Naive thymus-derived CD8-positive, alpha-beta T cell (primary cell): ENCODE data around the gene CDC42BPG. TPM values are rescaled to one million over a fixed set of nuclear protein-coding genes. Genes with fewer than 3 reads are reported as not detected.

Source experiments
- ATAC-seq, 2 donors: fragments of 150-1000 bp; cut with Tn5 transposase in 1 of 2; sonication (Bioruptor Pico), chemical (Tn5 transposase) in 1 of 2; 1 replicate in 1 of 2; 2 replicates in 1 of 2; pipeline ENCODE4 v1.10.0; 2021; ENCODE audit warnings: mild to moderate bottlenecking in 2 of 2, moderate library complexity in 2 of 2
- POLR2A ChIA-PET: fragments of 350-600 bp; sonication (Branson Sonifier 250); formaldehyde crosslinking; loops from one replicate; lab custom pipeline; 2021; ENCODE audit warnings: antibody characterized with exemption; lab: Charles Lee
- DNase-seq, 10 donors: peaks; one replicate each; pipeline versions ENCODE4 v3.0.0 to v3.0.0-alpha.2; 2020 to 2022
- H3K27ac Mint-ChIP-seq, 10 donors: one replicate each; pipeline ENCODE4 v1.8.0; 2020 to 2022; ENCODE audit warnings: mild to moderate bottlenecking in 10 of 10, mixed read lengths in 10 of 10, moderate library complexity in 4 of 10, inconsistent platforms in 1 of 10
- H3K27me3 Mint-ChIP-seq, 5 donors: one replicate each; pipeline ENCODE4 v1.8.0; 2021 to 2022; ENCODE audit warnings: mixed read lengths in 5 of 5
- H3K36me3 Mint-ChIP-seq, 3 donors: one replicate each; pipeline ENCODE4 v1.8.0; 2020 to 2022; ENCODE audit warnings: mixed read lengths in 3 of 3, mild to moderate bottlenecking in 2 of 3, inconsistent platforms in 1 of 3
- H3K4me1 Mint-ChIP-seq, 4 donors: one replicate each; pipeline ENCODE4 v1.8.0; 2021 to 2022; ENCODE audit warnings: mixed read lengths in 4 of 4
- H3K4me3 Mint-ChIP-seq, 10 donors: one replicate each; pipeline ENCODE4 v1.8.0; 2020 to 2022; ENCODE audit warnings: mild to moderate bottlenecking in 10 of 10, mixed read lengths in 10 of 10, moderate library complexity in 6 of 10, inconsistent platforms in 1 of 10
- H3K9me3 Mint-ChIP-seq, 9 donors: one replicate each; pipeline ENCODE4 v1.8.0; 2020 to 2022; ENCODE audit warnings: mixed read lengths in 9 of 9, mild to moderate bottlenecking in 3 of 9, inconsistent platforms in 1 of 9, moderate library complexity in 1 of 9
- polyA plus RNA-seq, 3 donors: library from polyadenylated mRNA; unstranded; fragments of 300-500 nt; fragmentation: Illumina TruSeq; gene quantifications; one replicate each; pipeline ENCODE4 v1.2.3, GENCODE V29; 2021
- total RNA-seq, 8 experiments: library from RNA in 2 of 8; stranded (reverse) in 2 of 8; gene quantifications; one replicate each; pipeline ENCODE4 v1.2.3 and lab custom pipeline; 2021 to 2026

CDC42BPG gene
- total and polyA plus RNA-seq, 5 experiments from 2014 or later = 0.09 to 10.3 (median 0.38) TPM

GRCh38 chr11:64804346-64805210 lies 39.9 kb downstream of the CDC42BPG start:
- Mint-ChIP-seq H3K27ac (peak overlapping the region in 8 of 10 donors; percentile 79 to 95 (median 92)), H3K36me3 (peaks cover 0 to 32% (median 11%) of the 10 kb centered on the region in 3 donors), H3K9me3 (no peaks in the 10 kb centered on the region), H3K4me1 (peaks cover 24 to 53% (median 50%) of the 10 kb centered on the region in 4 donors), H3K27me3 (no peaks in the 10 kb centered on the region), H3K4me3 (peak overlapping the region; percentile 81 to 91 (median 87))
- POLR2A ChIA-PET = interaction anchor here (0.5 to 7.3 kb wide), 8 partner anchors 9 to 313 kb away, joined by 3 to 135 read pairs (median 27); partner anchors contain the start of genes RASGRP2, SF1 and ZNHIT2
- DNase-seq = no peak
- ATAC-seq = no peak

DNA sequence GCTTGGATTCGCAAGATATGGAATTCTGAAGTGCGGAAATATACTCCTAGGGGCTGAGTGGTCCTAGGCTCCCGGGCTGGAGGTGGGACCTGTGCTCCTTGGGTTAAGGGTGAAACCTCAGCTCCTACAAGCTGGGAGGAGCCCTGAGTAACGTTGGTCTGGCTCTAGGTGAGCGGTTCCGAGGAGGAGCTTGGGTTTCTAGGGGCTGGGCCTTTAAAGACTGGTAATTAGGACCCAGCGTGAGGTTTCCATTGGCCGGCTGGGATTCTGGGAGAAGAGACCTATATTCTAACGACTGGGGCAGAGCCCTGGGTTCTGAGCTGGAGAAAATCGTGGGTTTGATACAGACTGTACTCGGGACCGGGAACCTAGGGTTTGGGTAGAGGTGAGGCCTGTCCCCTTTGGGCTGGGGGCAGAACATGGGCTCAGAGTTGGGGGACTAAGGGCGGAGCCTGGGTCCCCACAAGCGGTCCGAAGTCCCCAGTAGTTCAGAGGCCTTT lies 40.6 kb downstream of the CDC42BPG start:
- Mint-ChIP-seq H3K9me3 (no peaks in the 10 kb centered on the region), H3K36me3 (peaks cover 0 to 35% (median 11%) of the 10 kb centered on the region in 3 donors), H3K27ac (peak overlapping the region; percentile 79 to 95 (median 92)), H3K4me1 (peaks cover 20 to 51% (median 47%) of the 10 kb centered on the region in 4 donors), H3K4me3 (peak overlapping the region; percentile 81 to 91 (median 87)), H3K27me3 (no peaks in the 10 kb centered on the region)
- POLR2A ChIA-PET = interaction anchor here (0.5 to 7.3 kb wide), 11 partner anchors 10 to 314 kb away, joined by 3 to 135 read pairs (median 8); partner anchors contain the start of genes CDC42BPG, RASGRP2, SF1 and ZNHIT2
- DNase-seq (no peak), ATAC-seq (no peak)

DNA sequence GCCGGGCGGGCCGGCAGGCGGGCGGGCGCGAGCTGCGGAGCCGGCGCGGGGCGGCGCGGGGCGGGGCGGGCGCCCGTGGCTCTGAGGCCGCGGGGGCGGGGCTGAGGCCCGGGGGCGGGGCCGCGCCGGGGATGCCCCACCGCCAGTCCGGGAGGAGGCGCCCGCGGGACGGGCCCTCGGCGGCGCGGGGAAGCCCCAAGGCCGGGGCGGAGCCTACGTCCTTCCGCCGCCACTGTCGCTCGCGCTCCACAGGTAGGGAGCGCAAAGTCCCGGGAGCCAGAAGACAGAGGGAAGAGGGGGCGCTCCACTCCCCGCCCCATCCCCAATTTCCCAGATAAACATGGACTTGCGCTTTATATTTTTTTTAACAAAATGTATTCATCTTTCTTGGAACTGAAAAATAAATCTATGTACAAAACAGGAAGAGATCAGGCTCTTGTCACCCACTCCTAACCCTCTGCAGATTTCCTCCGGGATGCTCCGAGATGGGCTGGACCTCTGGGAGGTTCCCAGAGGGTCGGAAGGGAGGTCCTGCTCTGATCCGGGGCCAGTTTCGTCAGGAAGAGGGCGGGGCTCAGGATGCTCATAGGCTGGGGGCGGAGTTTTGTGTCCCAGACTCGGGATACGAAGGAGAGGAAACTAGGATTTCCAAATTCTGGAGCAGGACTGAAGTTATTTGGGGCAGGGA lies 41.2 kb downstream of the CDC42BPG start, which contains the start of gene MAP4K2:
MAP4K2 (minus strand) TSS at position 57 of the 688 bp plus-strand sequence. CDS start 65 bp downstream, outside the sequence.
- H3K36me3 Mint-ChIP-seq = peaks cover 0 to 37% (median 11%) of the 10 kb centered on the region in 3 donors
- H3K4me1 Mint-ChIP-seq = peaks cover 22 to 52% (median 46%) of the 10 kb centered on the region in 4 donors
- ATAC-seq (peak; percentile 86 to 89), DNase-seq (peak; percentile 72 to 95 (median 84))
- H3K27me3 Mint-ChIP-seq = no peaks in the 10 kb centered on the region
- POLR2A ChIA-PET = interaction anchor here (0.6 to 7.3 kb wide), 17 partner anchors 8 to 314 kb away, joined by 3 to 135 read pairs (median 6); partner anchors contain the start of genes CDC42BPG, EHD1, MEN1 and RASGRP2
- H3K4me3 Mint-ChIP-seq = peak within 1 kb of the TSS; percentile 81 to 91 (median 87)
- peak within 1 kb of the TSS; percentile 79 to 95 (median 92) for H3K27ac Mint-ChIP-seq
- no peaks in the 10 kb centered on the region for H3K9me3 Mint-ChIP-seq

- Mint-ChIP-seq H3K27me3 (no peaks in the 10 kb centered on the region), H3K4me1 (peaks cover 19 to 49% (median 41%) of the 10 kb centered on the region in 4 donors), H3K36me3 (peaks cover 0 to 38% (median 11%) of the 10 kb centered on the region in 3 donors), H3K4me3 (peak overlapping the region; percentile 73 to 89 (median 81)), H3K27ac (peak overlapping the region; percentile 68 to 93 (median 88)), H3K9me3 (no peaks in the 10 kb centered on the region)
- DNase-seq = peak in 5 of 10 donors; percentile 24 to 50 (median 40)
- POLR2A ChIA-PET = interaction anchor here (0.6 to 7.3 kb wide), 20 partner anchors 8 to 315 kb away, joined by 3 to 135 read pairs (median 6); partner anchors contain the start of genes CDC42BPG, EHD1, MEN1 and RASGRP2
- peak; percentile 47 to 61 for ATAC-seq
Observed at GRCh38 chr11:64802370-64803157, 41.9 kb downstream of the CDC42BPG start.

DNA sequence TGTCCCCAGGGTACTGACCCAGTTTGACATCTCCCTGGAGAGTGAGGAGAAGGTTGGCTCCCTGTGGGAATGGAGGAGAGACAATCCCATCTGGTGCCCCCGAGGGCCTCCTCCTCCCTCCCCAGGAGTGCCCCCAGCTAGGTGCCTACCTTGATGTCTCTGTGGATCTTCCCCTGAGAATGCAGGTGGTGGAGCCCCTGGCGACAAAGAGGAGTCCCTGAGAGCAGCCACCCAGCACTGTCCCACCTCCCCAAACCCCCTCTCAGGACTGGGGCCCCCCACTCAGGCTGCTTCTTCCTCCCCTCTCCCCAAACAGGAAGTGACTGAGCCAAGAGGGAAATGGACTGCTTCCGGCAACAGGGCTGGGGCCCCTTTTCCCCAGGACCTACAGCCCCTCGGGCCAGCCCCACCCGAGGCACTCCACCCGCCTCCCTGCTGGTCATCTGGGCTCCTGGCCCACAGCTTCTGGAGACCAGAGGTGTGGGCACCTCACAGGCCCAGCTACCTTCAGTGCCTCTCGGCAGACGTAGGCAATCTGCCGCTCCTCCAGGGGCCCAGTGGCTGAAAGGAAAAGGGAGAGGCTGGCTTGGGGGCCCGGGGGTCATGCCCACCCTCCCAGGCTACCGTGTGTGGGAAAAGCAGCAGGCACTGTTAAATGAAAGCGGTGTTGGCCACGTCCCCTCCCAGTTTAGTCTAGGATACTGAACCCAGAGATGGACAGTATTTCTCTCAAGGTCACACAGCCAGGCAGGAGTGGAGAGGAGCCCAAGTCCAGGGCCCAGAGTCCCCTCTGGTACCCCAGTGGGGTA lies 42.7 kb downstream of the CDC42BPG start:
- H3K9me3 Mint-ChIP-seq = no peaks in the 10 kb centered on the region
- ATAC-seq = no peak
- H3K27me3 Mint-ChIP-seq = no peaks in the 10 kb centered on the region
- peaks cover 16 to 45% (median 40%) of the 10 kb centered on the region in 4 donors for H3K4me1 Mint-ChIP-seq
- DNase-seq = peak in 1 of 10 donors; percentile 53
- peak overlapping the region; percentile 73 to 89 (median 81) for H3K4me3 Mint-ChIP-seq
- H3K27ac Mint-ChIP-seq = peak overlapping the region; percentile 68 to 93 (median 88)
- H3K36me3 Mint-ChIP-seq = peaks cover 0 to 35% (median 8%) of the 10 kb centered on the region in 3 donors
- POLR2A ChIA-PET = interaction anchor here (0.6 to 7.3 kb wide), 14 partner anchors 8 to 77 kb away, joined by 4 to 135 read pairs (median 8); partner anchors contain the start of genes CDC42BPG, EHD1, MEN1 and RASGRP2

DNA sequence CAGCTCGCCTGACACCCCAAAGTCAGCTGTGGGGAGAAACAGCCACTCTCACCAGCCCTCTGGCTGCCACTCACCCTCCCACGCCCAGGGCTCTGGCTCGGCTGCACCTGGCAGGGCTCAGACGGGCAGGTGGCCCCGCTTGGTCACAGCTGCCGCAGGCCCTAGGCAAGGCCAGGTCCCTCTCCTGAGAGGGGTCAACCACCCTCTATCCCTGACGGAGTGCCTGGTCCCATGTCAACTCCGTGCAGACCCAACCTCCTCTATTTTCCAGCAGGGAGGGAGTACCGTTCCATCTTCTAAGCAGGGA lies 43.3 kb downstream of the CDC42BPG start:
- Mint-ChIP-seq H3K27me3 (no peaks in the 10 kb centered on the region), H3K4me1 (peaks cover 14 to 51% (median 39%) of the 10 kb centered on the region in 4 donors), H3K4me3 (peak overlapping the region; percentile 73 to 89 (median 81)), H3K9me3 (no peaks in the 10 kb centered on the region), H3K36me3 (peaks cover 0 to 34% (median 4%) of the 10 kb centered on the region in 3 donors), H3K27ac (peak overlapping the region; percentile 68 to 92 (median 87))
- ATAC-seq = no peak
- POLR2A ChIA-PET = interaction anchor here (0.6 to 7.3 kb wide), 9 partner anchors 9 to 62 kb away, joined by 3 to 135 read pairs (median 19); partner anchors contain the start of genes MEN1, RASGRP2 and SF1
- no peak for DNase-seq

DNA sequence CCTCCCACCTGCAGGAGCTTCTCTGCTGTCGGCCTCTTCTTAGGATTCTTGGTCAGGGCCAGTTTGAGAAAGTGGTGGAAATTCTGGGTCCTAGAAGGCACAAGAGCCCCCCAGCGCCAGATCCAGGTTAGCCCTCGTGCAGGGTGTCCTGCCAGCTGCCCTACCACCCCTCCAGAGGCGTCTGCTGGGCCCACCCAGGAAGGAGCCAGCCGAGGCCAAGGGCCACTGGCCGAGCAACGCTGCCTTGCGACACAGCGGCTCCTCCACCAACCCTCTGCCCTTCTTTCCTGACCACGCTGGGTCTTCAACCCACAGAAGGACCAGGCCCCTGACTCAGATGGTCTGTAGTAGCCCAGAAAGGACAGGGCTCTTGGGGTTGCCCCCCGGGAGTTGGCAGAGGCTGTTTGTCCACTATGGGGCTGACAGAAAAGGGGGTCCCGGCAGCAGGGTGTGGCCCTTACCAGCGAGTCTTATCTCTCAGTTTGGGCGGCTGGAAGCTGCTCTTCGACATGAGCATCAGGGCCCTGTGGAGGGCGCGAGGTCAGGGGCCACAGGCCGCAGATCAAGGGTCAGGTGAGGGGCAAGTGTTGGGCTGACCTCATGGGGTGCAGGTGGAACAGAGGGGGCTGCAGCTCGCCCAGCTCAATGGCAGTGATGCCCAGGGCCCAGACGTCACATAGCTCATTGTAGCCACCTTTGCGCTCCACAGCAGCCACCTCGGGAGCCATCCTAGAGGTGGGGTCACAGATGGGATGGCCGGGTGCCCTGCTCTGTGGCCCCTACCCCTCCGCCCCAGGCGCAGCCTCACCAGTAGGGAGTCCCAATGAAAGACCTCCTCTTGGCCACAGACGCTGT lies 43.9 kb downstream of the CDC42BPG start:
- Mint-ChIP-seq H3K9me3 (no peaks in the 10 kb centered on the region), H3K4me1 (peaks cover 11 to 55% (median 42%) of the 10 kb centered on the region in 4 donors), H3K27me3 (no peaks in the 10 kb centered on the region), H3K4me3 (peak overlapping the region; percentile 4 to 89 (median 78)), H3K27ac (peak overlapping the region; percentile 68 to 92 (median 86)), H3K36me3 (peaks cover 0 to 34% (median under 1%) of the 10 kb centered on the region in 3 donors)
- ATAC-seq = no peak
- POLR2A ChIA-PET = interaction anchor here (0.7 to 7.3 kb wide), 10 partner anchors 9 to 311 kb away, joined by 3 to 135 read pairs (median 14); partner anchors contain the start of genes MEN1, PYGM, RASGRP2 and SF1
- DNase-seq = no peak

GRCh38 chr11:64799623-64800302 lies 44.7 kb downstream of the CDC42BPG start:
- no peak for ATAC-seq
- Mint-ChIP-seq H3K27me3 (no peaks in the 10 kb centered on the region), H3K36me3 (peaks cover 0 to 39% (median 0%) of the 10 kb centered on the region in 3 donors), H3K4me3 (peak overlapping the region in 5 of 10 donors; percentile 46 to 81 (median 58)), H3K9me3 (no peaks in the 10 kb centered on the region), H3K4me1 (peaks cover 12 to 58% (median 46%) of the 10 kb centered on the region in 4 donors), H3K27ac (peak overlapping the region in 8 of 10 donors; percentile 59 to 88 (median 75))
- peak in 1 of 10 donors; percentile 55 for DNase-seq
- POLR2A ChIA-PET = interaction anchor here (0.8 to 7.3 kb wide), 9 partner anchors 9 to 311 kb away, joined by 3 to 135 read pairs (median 19); partner anchors contain the start of genes MEN1, PYGM, RASGRP2 and SF1

DNA sequence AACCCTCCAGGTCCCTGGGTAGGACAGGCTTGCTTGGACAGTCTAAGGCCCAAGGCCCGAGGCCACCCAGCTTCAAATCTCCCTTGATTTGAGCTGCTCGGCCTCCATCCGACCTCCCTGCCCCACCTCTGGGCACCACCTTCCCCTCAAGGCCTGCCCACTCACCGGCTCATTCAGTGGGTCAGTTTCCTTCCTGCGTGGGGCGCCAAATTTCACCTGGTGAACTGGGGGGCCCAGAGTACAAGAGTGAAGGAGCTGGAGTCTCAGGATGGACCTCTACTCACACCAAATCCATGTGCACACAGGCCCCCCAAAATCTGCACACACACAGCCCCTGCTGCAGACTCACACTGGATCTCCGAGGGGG lies 45.2 kb downstream of the CDC42BPG start:
- H3K4me3 Mint-ChIP-seq = peak overlapping the region in 2 of 10 donors; percentile 69 to 81
- H3K27me3 Mint-ChIP-seq = no peaks in the 10 kb centered on the region
- peak in 1 of 10 donors; percentile 49 for DNase-seq
- POLR2A ChIA-PET = interaction anchor here (0.8 to 7.3 kb wide), 7 partner anchors 8 to 66 kb away, joined by 3 to 135 read pairs (median 46); partner anchors contain the start of genes MEN1, PYGM, RASGRP2 and SF1
- peaks cover 16 to 62% (median 50%) of the 10 kb centered on the region in 4 donors for H3K4me1 Mint-ChIP-seq
- peaks cover 0 to 39% (median 0%) of the 10 kb centered on the region in 3 donors for H3K36me3 Mint-ChIP-seq
- H3K9me3 Mint-ChIP-seq = no peaks in the 10 kb centered on the region
- no peak for ATAC-seq
- peak overlapping the region in 6 of 10 donors; percentile 11 to 88 (median 72) for H3K27ac Mint-ChIP-seq
